ES-I3 (cell line): ENCODE measurements around the gene PAGE4.

Experiments used
- H3K36me3 ChIP-seq: 2 replicates; pipeline ENCODE4 v1.6.1; 2013; ENCODE audit warnings: mild to moderate bottlenecking, low read length, control low read depth, moderate library complexity; ENCODE audit not compliant: insufficient read depth
- H3K4me1 ChIP-seq: 2 replicates; pipeline ENCODE4 v1.6.1; 2013; ENCODE audit warnings: mild to moderate bottlenecking, control low read depth, low read length; ENCODE audit not compliant: insufficient read depth
- H3K9ac ChIP-seq: 2 replicates; pipeline ENCODE4 v1.6.1; 2013; ENCODE audit warnings: low read depth, mild to moderate bottlenecking, low read length, moderate library complexity
- H3K9me3 ChIP-seq: 2 replicates; pipeline ENCODE4 v1.6.1; 2013; ENCODE audit warnings: mild to moderate bottlenecking, low read length, moderate library complexity; ENCODE audit not compliant: control insufficient read depth, insufficient read depth

PAGE4 gene

GRCh38 chrX:49879656-49880277, 50.7 kb downstream of the PAGE4 start:
- no peaks in the 10 kb centered on the region for H3K9me3 ChIP-seq
- no peaks in the 10 kb centered on the region; the same call in 1 of the 2 replicates for H3K4me1 ChIP-seq
- H3K9ac ChIP-seq, result peak overlapping the region; percentile 85
- no peaks in the 10 kb centered on the region; the same call in 1 of the 2 replicates for H3K36me3 ChIP-seq

DNA sequence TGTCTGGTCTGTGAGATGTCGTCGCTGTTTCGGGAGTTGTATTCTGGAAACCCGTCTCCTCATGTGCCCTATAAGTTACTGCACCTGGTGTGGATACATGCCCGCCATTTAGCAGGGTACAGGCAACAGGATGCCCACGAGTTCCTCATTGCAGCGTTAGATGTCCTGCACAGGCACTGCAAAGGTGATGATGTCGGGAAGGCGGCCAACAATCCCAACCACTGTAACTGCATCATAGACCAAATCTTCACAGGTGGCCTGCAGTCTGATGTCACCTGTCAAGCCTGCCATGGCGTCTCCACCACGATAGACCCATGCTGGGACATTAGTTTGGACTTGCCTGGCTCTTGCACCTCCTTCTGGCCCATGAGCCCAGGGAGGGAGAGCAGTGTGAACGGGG, 51.6 kb downstream of the PAGE4 start:
- Histone ChIP-seq H3K9me3 (no peaks in the 10 kb centered on the region), H3K4me1 (no peaks in the 10 kb centered on the region; the same call in 1 of the 2 replicates), H3K9ac (no peak overlapping the region), H3K36me3 (no peaks in the 10 kb centered on the region; the same call in 1 of the 2 replicates)
